ENCODE results near the gene AATF.
A peak's percentile ranks its signal among the peaks of the same experiment; 100 is the strongest.

The AATF gene

GRCh38 chr17:36936455-36937000 lies 12.2 kb upstream of the AATF start:
- H3K27ac Mint-ChIP-seq = no peak overlapping the region
- H3K27me3 Mint-ChIP-seq = peaks cover 63% of the 10 kb centered on the region
- H3K4me3 Mint-ChIP-seq = peak overlapping the region; percentile 83
- peaks cover 76% of the 10 kb centered on the region for H3K4me1 Mint-ChIP-seq
- no peaks in the 10 kb centered on the region for H3K9me3 Mint-ChIP-seq
- no peaks in the 10 kb centered on the region for H3K36me3 Mint-ChIP-seq

DNA sequence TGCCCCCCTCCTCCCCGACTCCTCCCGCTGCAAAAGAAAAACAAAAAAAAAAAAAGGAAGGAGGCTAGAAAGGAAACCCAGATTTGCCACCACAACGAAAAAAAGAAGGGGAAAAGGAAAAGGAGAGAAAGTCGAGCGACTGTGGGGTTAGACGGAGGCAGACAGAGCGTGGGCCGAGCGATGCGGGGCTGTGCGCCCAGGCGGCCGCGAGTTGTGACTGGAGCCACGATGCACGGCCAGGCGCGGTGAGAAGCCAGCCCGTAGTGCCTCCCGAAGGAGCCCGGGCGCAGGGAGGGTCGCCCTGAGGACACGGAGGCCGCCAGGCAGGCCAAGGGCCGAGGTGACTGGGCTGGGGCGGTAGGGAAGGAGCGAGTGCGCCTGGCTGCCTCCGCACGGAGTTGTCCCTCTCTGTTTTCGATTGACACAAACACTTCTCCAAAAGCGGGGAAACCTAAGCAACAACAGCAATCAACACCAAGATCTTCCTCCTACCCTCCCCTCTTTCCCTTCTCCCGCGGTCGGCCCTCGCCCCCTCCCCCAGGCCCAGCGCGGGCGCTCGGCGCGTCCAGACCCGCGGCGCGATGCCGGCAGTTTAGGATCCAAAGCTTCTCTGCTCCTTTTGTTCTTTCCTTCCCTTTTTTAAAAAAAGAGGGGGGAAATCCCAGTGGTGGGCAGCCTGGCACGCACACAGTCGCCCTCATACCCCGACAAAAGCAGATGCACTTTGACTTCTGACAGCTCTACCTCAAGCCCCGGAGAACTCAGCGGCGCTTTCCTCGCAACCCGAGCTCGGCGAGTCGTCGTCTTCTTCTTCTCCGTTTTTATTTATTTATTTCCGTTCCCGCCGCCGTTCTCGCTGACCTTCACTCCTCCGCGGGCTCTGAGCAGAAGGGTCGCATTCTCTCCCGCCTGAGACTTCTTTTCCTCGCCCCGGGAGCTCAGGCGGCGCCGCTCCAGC lies 11.5 kb upstream of the AATF start, which contains the start of gene LHX1:
Gene LHX1, plus strand, starts transcription at position 475 of the 958 bp plus-strand sequence. CDS start 723 bp downstream, outside the sequence.
- peak within 1 kb of the TSS; percentile 88 for H3K27ac Mint-ChIP-seq
- peaks cover 73% of the 10 kb centered on the region for H3K4me1 Mint-ChIP-seq
- H3K27me3 Mint-ChIP-seq = peaks cover 60% of the 10 kb centered on the region

DNA sequence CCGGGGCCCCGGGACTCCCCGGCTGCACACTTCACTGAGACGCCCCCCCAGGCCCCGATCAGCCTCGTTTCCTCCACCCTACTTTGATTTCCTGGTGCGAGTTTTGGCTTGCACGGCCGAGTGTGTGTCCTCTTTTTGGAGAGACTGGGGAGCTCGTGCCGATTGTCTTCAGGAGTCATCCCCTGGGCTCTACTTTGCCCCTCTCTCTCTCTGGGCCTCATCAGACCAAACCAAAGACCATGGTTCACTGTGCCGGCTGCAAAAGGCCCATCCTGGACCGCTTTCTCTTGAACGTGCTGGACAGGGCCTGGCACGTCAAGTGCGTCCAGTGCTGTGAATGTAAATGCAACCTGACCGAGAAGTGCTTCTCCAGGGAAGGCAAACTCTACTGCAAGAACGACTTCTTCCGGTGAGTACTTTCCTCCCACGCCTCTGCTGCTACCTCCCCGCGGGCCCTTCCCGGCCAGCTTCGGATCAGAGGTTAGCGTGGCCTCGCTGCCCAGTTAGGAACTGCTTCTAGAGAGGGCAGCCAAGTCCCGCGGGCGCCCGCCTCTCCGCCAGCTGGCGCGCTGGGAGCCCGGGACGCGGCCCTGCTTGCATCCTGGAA lies 10.7 kb upstream of the AATF start:
- Mint-ChIP-seq H3K27me3 (peaks cover 53% of the 10 kb centered on the region), H3K4me1 (peaks cover 65% of the 10 kb centered on the region), H3K27ac (peak overlapping the region; percentile 88), H3K4me3 (peak overlapping the region; percentile 83), H3K36me3 (no peaks in the 10 kb centered on the region), H3K9me3 (no peaks in the 10 kb centered on the region)

More for the DNA sequence above, 11.5 kb upstream of the AATF start, which contains the start of gene LHX1:
- Mint-ChIP-seq H3K36me3 (no peaks in the 10 kb centered on the region), H3K9me3 (no peaks in the 10 kb centered on the region), H3K4me3 (peak within 1 kb of the TSS; percentile 83)

DNA sequence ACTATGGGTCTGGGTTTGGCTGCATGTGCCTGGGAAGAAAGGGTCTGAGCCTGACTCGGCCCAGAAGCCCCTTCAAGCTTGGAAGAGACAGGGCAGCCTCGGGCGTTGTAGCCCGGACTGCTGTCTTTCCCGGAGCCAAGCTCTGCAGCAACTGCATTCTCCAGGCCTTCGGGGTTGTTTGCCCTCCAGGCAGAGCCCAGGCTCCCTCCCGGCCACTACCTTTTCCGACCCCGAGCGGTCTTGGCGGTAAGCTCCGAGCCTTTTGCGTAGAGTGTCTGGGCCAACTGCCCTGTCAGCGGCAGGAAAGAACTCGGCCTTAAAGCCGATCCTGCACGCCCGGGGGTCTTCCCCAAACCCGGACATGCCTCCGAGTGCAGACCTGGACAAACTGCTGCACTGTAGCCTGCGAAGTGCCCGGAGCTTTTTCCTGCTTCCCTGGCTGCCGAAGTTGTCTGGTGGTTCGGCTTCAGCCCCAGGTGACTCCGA lies 10.1 kb upstream of the AATF start:
- H3K4me3 Mint-ChIP-seq = peak overlapping the region; percentile 38
- H3K36me3 Mint-ChIP-seq = no peaks in the 10 kb centered on the region
- peak overlapping the region; percentile 47 for H3K27ac Mint-ChIP-seq
- H3K9me3 Mint-ChIP-seq = no peaks in the 10 kb centered on the region
- H3K27me3 Mint-ChIP-seq = peaks cover 51% of the 10 kb centered on the region
- H3K4me1 Mint-ChIP-seq = peaks cover 64% of the 10 kb centered on the region

DNA sequence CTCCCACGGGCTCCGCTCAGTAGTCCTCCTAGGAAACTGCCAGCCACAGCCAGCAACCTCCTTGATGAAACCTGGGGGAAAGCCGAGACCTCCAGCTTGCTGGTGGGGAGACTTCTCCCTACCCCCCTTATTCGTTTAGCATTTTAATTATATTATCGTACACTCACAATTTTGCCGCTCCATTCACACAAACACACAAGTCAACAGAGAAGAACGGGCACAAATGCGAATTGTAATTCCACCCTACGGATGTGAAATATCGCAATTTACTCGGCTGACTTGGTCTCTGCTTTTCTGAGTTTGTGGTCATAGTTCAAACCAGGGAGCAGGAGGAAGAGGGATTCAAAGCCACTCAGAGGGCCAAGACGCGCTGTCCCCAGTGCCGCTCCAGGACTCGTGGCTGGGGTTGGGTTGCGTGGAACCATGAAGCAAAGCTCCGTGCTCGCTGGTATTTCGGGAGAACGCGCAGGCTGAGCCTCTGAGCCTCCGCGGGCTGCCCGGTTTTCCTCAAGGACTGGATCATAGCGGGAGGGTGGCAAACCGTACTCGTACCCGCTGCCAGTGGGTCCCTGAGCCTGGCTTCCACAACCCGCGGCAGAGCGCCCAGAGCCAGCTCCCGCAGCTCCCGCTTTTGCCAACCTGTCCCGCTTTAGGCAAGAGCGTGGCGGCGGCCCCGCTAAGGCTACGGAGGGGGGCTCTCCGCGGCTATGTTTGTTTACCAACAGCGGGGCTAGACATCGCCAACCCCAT lies 9.5 kb upstream of the AATF start:
- peak overlapping the region; percentile 38 for H3K4me3 Mint-ChIP-seq
- peaks cover 50% of the 10 kb centered on the region for H3K27me3 Mint-ChIP-seq
- H3K9me3 Mint-ChIP-seq = no peaks in the 10 kb centered on the region
- H3K27ac Mint-ChIP-seq = peak overlapping the region; percentile 47
- H3K36me3 Mint-ChIP-seq = no peaks in the 10 kb centered on the region
- H3K4me1 Mint-ChIP-seq = peaks cover 63% of the 10 kb centered on the region

- H3K4me1 Mint-ChIP-seq = peaks cover 62% of the 10 kb centered on the region
- H3K36me3 Mint-ChIP-seq = no peaks in the 10 kb centered on the region
- H3K4me3 Mint-ChIP-seq = no peak overlapping the region
- H3K27me3 Mint-ChIP-seq = peaks cover 55% of the 10 kb centered on the region
- no peaks in the 10 kb centered on the region for H3K9me3 Mint-ChIP-seq
- H3K27ac Mint-ChIP-seq = peak overlapping the region; percentile 52
These were observed 8.9 kb upstream of the AATF start for GRCh38 chr17:36939802-36940312.

DNA sequence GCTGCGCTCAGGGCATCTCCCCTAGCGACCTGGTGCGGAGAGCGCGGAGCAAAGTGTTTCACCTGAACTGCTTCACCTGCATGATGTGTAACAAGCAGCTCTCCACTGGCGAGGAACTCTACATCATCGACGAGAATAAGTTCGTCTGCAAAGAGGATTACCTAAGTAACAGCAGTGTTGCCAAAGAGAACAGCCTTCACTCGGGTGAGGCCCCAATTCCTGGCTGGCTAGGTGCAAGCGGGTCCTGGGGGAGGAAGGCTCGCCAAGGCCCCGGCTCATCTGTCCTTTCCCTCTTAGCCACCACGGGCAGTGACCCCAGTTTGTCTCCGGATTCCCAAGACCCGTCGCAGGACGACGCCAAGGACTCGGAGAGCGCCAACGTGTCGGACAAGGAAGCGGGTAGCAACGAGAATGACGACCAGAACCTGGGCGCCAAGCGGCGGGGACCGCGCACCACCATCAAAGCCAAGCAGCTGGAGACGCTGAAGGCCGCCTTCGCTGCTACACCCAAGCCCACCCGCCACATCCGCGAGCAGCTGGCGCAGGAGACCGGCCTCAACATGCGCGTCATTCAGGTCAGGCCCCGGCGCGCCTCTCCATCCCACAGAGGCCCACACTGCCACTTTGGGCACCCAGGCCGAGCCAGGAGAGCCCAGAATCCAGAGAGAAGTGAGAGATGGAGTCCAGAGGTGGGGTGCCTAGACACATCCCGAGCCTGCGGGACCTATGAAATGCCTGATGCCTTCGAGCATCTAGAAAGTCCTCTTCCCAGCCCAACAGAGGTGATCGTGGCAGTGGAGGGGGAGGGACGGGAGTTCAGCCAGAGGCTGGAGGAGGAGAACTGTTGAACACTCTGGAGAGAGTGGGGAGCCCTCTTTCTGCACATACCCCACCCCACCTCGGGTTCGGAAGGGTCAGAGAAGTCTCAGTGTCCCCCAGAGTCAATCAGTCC lies 8.2 kb upstream of the AATF start:
- Mint-ChIP-seq H3K36me3 (no peaks in the 10 kb centered on the region), H3K4me3 (no peak overlapping the region), H3K4me1 (peaks cover 55% of the 10 kb centered on the region), H3K9me3 (no peaks in the 10 kb centered on the region), H3K27me3 (peaks cover 52% of the 10 kb centered on the region), H3K27ac (no peak overlapping the region)

DNA sequence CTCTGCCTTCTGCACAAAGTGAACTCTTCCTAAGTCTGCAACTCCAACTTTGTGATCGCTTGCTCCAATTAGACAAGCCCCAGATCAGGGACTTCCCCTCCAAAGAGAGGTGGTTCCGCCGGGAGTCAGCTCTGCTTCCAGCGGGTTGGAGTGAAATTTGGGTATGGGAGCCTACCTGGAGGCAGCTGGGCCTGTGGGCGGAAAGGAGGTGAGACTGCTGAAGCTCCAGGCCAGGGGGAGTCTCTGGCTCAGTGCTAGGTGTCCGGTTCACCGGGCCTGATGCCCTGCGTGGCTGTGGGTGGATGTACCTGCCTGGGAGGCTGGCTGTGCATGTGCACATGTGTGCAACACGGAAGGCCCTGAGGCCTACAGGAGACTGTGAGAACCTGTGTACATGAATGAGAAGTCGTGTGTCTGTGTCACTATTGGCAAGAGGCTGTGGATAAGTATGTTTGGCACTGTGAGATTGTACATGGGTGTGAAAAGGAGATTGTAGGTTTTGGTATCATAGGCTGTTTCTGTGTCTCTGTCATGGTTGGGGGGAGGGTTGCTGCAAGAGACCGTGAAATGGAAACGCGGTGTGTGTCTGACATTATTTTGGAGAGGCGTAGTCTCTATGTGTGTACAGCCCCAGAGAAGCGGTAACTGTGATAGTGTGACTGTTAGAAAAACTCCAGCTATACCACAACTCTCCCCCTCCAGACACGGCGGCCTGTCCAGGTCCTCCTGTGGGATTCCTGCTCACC lies 7.3 kb upstream of the AATF start:
- Mint-ChIP-seq H3K4me1 (peaks cover 49% of the 10 kb centered on the region), H3K4me3 (peak overlapping the region; percentile 5), H3K27ac (peak overlapping the region; percentile 52), H3K9me3 (no peaks in the 10 kb centered on the region), H3K27me3 (peaks cover 52% of the 10 kb centered on the region), H3K36me3 (no peaks in the 10 kb centered on the region)

DNA sequence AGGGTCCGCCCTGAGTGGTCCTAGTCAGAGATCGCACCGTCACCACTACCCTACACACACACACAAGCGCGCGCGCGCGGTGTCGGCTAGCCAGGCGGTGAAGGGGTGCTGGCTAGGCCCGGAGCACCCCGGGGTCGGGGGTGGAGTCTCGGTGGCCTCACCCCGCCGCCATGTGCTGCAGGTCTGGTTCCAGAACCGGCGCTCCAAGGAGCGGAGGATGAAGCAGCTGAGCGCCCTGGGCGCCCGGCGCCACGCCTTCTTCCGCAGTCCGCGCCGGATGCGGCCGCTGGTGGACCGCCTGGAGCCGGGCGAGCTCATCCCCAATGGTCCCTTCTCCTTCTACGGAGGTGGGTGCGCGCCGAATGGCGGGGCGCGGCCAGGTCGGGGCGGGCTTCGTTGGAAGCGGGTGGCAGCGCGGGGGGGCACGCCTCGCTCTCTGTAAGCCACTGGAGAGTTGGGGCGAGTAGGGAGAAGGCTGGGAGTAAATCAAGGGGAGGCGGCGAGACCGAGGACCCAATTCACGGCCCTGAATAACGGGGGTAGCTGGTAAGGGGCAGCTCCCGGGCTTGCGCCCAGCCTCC lies 6.6 kb upstream of the AATF start:
- Mint-ChIP-seq H3K27ac (no peak overlapping the region), H3K4me1 (peaks cover 46% of the 10 kb centered on the region), H3K27me3 (peaks cover 58% of the 10 kb centered on the region), H3K36me3 (no peaks in the 10 kb centered on the region), H3K4me3 (peak overlapping the region; percentile 5), H3K9me3 (no peaks in the 10 kb centered on the region)

GRCh38 chr17:36942631-36943125 lies 6.1 kb upstream of the AATF start:
- no peak overlapping the region for H3K4me3 Mint-ChIP-seq
- H3K27ac Mint-ChIP-seq = no peak overlapping the region
- peaks cover 41% of the 10 kb centered on the region for H3K4me1 Mint-ChIP-seq
- no peaks in the 10 kb centered on the region for H3K9me3 Mint-ChIP-seq
- H3K36me3 Mint-ChIP-seq = no peaks in the 10 kb centered on the region
- H3K27me3 Mint-ChIP-seq = peaks cover 57% of the 10 kb centered on the region

DNA sequence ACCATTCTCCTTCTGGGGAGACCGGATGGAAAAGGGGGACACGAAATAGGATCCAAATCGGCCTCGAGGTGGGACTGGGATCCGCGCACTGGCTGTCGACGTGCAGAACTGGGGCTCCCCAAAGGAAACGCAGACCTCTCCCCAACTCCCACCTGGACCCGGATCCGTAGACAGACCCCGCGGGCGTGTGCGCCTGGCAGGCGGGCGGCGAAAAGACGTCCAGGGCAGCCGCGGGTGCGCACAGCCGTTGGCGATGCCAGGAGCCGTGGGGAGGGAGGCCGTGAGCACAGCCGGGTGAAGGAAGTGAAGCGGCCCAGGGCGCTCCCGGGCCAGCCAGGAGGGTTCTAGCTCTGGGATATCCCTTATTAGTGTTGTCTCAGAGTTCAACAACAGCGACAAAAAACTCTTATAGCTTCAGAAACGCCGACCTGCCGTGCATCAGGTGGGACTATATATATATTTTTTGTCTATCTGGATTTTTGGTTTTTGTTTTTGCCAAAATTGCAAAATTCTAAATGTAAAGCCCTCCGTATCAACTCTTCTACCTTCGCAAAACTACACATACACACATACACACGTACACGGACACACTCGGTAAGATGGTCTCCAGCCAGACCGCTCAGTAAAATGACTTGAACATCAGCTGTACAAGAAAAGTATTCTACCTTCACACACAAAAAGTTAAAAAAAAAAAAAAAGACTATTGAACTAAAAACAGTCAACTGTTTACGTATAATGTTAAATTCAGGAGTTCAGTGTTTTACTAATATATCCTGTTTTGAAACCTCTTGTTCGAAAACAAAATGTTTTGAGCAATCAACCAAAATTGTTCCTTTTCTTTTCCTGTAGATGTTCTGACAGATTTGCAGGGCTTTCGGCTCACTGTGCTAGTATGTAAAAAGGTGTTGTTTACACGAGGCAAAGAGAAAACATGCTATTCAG lies 5.2 kb upstream of the AATF start:
- no peaks in the 10 kb centered on the region for H3K36me3 Mint-ChIP-seq
- peaks cover 49% of the 10 kb centered on the region for H3K27me3 Mint-ChIP-seq
- peaks cover 41% of the 10 kb centered on the region for H3K4me1 Mint-ChIP-seq
- H3K4me3 Mint-ChIP-seq = peak overlapping the region; percentile 31
- H3K27ac Mint-ChIP-seq = peak overlapping the region; percentile 2
- no peaks in the 10 kb centered on the region for H3K9me3 Mint-ChIP-seq

DNA sequence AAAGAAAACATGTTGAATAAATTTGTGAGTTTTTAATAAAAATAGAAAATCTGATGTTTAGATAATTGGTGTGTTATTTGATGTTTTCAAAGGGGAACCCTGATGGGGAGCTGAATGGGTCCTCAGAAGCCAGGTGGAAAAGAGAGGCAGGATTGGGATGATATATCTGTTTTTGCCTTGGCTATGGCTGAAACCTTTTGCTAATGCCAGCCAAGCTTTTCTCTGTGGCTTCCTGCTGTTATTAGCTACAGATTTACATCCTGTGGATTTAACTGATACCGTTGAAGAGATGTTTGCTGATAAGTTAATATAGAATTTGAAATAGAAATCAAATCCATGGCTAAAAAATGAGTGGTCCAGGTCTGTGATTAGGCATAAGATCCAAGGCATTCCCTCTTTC lies 4.2 kb upstream of the AATF start:
- H3K27ac Mint-ChIP-seq = no peak overlapping the region
- H3K4me1 Mint-ChIP-seq = peaks cover 38% of the 10 kb centered on the region
- peaks cover 3% of the 10 kb centered on the region for H3K36me3 Mint-ChIP-seq
- H3K27me3 Mint-ChIP-seq = peaks cover 45% of the 10 kb centered on the region
- H3K9me3 Mint-ChIP-seq = no peaks in the 10 kb centered on the region
- no peak overlapping the region for H3K4me3 Mint-ChIP-seq

Data from activated naive CD4-positive, alpha-beta T cell treated with anti-CD3 and anti-CD28 coated beads, Interleukin-2, amount 50 U/mL, for 24 hours (primary cell).